K562 (cell line): ENCODE data around the gene TRAP1. TPM values are rescaled to one million over a fixed set of nuclear protein-coding genes. Genes with fewer than 3 reads are reported as not detected.
A peak's percentile ranks its signal among the peaks of the same experiment; 100 is the strongest.

ENCODE experiments used
- CBFA2T2 ChIP-seq: fragments of 450-650 bp; conservative IDR thresholded peaks from 2 replicates; pipeline ENCODE4 v1.6.1; 2017; ENCODE audit warnings: mild to moderate bottlenecking
- GABPA ChIP-seq: fragments of 200-800 bp; sonication (Bioruptor generic); conservative IDR thresholded peaks from 2 replicates; pipeline ENCODE4 v1.6.1; 2016; ENCODE audit warnings: low read depth, missing genetic modification characterization, missing compliant biosample characterization
- NCOA6 ChIP-seq: fragments of 450-650 bp; IDR thresholded peaks from 2 replicates; pipeline ENCODE4 v1.6.1; 2017; ENCODE audit warnings: mild to moderate bottlenecking
- PRMT5 ChIP-seq: sonication (generic); formaldehyde crosslinking; IDR thresholded peaks from 2 replicates; pipeline ENCODE4 v1.5.0; 2020; ENCODE audit warnings: missing genetic modification reagents
- PRPF4 ChIP-seq: fragments of 200-400 bp; formaldehyde crosslinking; IDR thresholded peaks from one replicate; pipeline ENCODE4 v1.6.1; 2017; ENCODE audit warnings: low read length, low read depth, mild to moderate bottlenecking; ENCODE audit not compliant: insufficient read depth, poor library complexity, severe bottlenecking
- SOX6 ChIP-seq: fragments of 450-650 bp; IDR thresholded peaks from 2 replicates; pipeline ENCODE4 v1.6.1; 2014; ENCODE audit warnings: mild to moderate bottlenecking
- ZBTB17 ChIP-seq: fragments of 450-650 bp; formaldehyde crosslinking; IDR thresholded peaks from 2 replicates; pipeline ENCODE4 v1.4.0; 2020; ENCODE audit warnings: mild to moderate bottlenecking
- ZNF695 ChIP-seq: fragments of 450-650 bp; formaldehyde crosslinking; IDR thresholded peaks from 2 replicates; pipeline ENCODE4 v1.4.0; 2020; ENCODE audit warnings: mild to moderate bottlenecking, moderate library complexity
- polyA plus RNA-seq, 8 experiments: library from polyadenylated mRNA; depleted of rRNA in 4 of 8; stranded (reverse) in 5 of 8; unstranded in 3 of 8; fragments of >200 nt; fragmentation: Nextera tagmentation in 2 of 8; fragmentation: Illumina TruSeq in 1 of 8; extraction: Ambion mirVana in 2 of 8; extraction: Trizol in 1 of 8; gene quantifications; 2 replicates each; pipeline versions ENCODE4 v1.2.1 to v1.2.3, GENCODE V29; 2011 to 2014; ENCODE audit warnings: inconsistent platforms in 1 of 8, missing spikeins in 1 of 8
- total RNA-seq, 7 experiments: library from RNA; depleted of rRNA in 6 of 7; stranded (reverse); fragments of >200 nt in 6 of 7; fragmentation: Illumina TruSeq in 2 of 7; extraction: Trizol in 2 of 7; gene quantifications; 2 replicates each; pipeline versions ENCODE4 v1.2.1 to v1.2.3, GENCODE V29; 2011 to 2021; ENCODE audit warnings: low replicate concordance in 1 of 7
- TF ChIP-seq, protein P1 (sequence below): sonication (generic); formaldehyde crosslinking; IDR thresholded peaks from 2 replicates; pipeline ENCODE4 v1.8.1; 2023; ENCODE audit warnings: missing genetic modification reagents, mild to moderate bottlenecking, borderline replicate concordance
- TF ChIP-seq, protein P2 (sequence below), 3 experiments: IDR thresholded peaks in 2 of 3; conservative IDR thresholded peaks in 1 of 3; 2 replicates each; pipeline ENCODE4 v1.5.1; 2011 to 2012; ENCODE audit warnings: low read length in 3 of 3, mild to moderate bottlenecking in 3 of 3, control low read depth in 2 of 3, improper control_type of control experiment in 1 of 3, inconsistent platforms in 1 of 3, low read depth in 1 of 3, mixed read lengths in 1 of 3, moderate library complexity in 1 of 3; ENCODE audit not compliant: insufficient read depth in 2 of 3

TRAP1 gene
- total and polyA plus RNA-seq, 9 of the 15 experiments (the other 6 are each of a cell fraction or from before 2014, with no cell fraction given), result 19.1 to 436 (median 301) TPM

DNA sequence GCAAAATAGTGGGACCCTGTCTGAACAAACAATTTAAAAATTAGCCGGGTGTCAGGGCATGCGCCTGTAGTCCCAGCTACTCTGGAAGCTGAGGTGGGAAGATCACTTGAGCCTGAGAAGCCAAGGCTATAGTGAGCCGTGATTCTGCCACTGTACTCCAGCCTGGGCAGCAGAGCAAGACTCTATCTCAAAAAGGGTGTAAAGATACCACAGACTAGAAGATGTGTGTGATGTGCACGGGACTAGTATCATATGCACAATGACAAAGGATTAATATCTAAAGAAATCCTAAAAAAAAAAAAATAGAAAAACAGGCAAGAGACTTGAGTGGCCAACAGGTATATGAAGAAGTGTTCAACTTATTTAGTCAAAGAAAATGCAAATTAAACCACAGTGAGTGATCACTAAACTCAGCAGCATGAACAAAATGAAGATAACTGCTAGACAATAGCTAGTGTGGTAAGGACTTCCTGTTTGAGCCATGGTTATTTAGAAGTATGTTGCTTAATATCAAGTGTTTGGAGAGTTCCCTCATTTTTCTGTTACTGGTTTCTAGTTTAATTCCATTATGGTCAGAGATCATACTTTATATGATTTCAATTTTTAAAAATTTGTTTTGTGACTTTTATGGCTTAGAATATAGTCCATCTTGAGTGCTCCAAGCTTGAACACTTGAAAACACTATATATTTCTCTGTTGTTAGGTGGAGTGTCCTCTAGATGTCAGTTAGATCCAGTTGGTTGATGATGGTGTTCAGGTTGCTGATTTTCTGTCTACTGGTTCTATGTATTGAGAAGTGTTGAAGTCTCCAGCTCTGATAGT is 91.2 kb downstream of the TRAP1 start (continued):
- TF ChIP-seq, protein P1, sequence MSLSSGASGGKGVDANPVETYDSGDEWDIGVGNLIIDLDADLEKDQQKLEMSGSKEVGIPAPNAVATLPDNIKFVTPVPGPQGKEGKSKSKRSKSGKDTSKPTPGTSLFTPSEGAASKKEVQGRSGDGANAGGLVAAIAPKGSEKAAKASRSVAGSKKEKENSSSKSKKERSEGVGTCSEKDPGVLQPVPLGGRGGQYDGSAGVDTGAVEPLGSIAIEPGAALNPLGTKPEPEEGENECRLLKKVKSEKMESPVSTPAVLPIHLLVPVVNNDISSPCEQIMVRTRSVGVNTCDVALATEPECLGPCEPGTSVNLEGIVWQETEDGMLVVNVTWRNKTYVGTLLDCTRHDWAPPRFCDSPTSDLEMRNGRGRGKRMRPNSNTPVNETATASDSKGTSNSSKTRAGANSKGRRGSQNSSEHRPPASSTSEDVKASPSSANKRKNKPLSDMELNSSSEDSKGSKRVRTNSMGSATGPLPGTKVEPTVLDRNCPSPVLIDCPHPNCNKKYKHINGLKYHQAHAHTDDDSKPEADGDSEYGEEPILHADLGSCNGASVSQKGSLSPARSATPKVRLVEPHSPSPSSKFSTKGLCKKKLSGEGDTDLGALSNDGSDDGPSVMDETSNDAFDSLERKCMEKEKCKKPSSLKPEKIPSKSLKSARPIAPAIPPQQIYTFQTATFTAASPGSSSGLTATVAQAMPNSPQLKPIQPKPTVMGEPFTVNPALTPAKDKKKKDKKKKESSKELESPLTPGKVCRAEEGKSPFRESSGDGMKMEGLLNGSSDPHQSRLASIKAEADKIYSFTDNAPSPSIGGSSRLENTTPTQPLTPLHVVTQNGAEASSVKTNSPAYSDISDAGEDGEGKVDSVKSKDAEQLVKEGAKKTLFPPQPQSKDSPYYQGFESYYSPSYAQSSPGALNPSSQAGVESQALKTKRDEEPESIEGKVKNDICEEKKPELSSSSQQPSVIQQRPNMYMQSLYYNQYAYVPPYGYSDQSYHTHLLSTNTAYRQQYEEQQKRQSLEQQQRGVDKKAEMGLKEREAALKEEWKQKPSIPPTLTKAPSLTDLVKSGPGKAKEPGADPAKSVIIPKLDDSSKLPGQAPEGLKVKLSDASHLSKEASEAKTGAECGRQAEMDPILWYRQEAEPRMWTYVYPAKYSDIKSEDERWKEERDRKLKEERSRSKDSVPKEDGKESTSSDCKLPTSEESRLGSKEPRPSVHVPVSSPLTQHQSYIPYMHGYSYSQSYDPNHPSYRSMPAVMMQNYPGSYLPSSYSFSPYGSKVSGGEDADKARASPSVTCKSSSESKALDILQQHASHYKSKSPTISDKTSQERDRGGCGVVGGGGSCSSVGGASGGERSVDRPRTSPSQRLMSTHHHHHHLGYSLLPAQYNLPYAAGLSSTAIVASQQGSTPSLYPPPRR, result no peak
- TF ChIP-seq, protein P2, sequence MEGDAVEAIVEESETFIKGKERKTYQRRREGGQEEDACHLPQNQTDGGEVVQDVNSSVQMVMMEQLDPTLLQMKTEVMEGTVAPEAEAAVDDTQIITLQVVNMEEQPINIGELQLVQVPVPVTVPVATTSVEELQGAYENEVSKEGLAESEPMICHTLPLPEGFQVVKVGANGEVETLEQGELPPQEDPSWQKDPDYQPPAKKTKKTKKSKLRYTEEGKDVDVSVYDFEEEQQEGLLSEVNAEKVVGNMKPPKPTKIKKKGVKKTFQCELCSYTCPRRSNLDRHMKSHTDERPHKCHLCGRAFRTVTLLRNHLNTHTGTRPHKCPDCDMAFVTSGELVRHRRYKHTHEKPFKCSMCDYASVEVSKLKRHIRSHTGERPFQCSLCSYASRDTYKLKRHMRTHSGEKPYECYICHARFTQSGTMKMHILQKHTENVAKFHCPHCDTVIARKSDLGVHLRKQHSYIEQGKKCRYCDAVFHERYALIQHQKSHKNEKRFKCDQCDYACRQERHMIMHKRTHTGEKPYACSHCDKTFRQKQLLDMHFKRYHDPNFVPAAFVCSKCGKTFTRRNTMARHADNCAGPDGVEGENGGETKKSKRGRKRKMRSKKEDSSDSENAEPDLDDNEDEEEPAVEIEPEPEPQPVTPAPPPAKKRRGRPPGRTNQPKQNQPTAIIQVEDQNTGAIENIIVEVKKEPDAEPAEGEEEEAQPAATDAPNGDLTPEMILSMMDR (IDR thresholded peaks at IDR 0.05 in 2 of 3, conservative IDR thresholded peaks at IDR 0.05 in 1 of 3; ENCODE audit: insufficient read depth in 2 of 3, low read depth in 1 of 3, low read length in 3 of 3), result peak in 2 of 3 experiments; percentile 8 to 45; a peak in 2 of 6 replicates
- no peak for TF ChIP-seq ZBTB17 (CRISPR knock-in tag)
- TF ChIP-seq PRPF4, result no peak
- 0 out of 2 replicates have a peak, but pooled peaks have one; percentile 18 for TF ChIP-seq NCOA6
- 0 out of 2 replicates have a peak, but pooled peaks have one; percentile 20 for TF ChIP-seq GABPA (tag)
- peak; percentile 53; the same call in 1 of the 2 replicates for TF ChIP-seq SOX6
- TF ChIP-seq PRMT5 (CRISPR knock-in tag), result no peak
- TF ChIP-seq ZNF695 (CRISPR knock-in tag), result no peak
- no peak for TF ChIP-seq CBFA2T2
